Measurements from ENCODE around the gene KCTD16.

KCTD16 gene

DNA sequence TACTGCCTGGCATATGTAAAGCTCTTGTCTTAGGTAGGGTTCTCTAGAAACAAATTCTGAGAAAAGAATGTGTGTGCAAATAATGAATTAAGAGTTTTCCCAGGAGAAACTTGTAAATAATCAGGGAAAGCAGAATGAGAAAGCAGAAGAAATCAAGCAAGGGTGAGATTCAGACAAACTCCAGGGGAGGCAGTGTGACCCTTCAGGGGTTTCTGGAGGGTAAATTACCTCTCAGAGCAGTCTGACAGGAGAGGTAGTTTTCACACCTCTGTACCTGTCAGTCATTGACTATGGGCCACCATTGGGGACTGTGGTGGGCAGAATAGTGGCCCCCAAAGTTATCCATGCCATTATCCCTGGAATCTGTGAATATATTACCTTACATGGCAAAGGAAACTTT, 124.6 kb downstream of the KCTD16 start:
- DNase-seq = no peak

DNA sequence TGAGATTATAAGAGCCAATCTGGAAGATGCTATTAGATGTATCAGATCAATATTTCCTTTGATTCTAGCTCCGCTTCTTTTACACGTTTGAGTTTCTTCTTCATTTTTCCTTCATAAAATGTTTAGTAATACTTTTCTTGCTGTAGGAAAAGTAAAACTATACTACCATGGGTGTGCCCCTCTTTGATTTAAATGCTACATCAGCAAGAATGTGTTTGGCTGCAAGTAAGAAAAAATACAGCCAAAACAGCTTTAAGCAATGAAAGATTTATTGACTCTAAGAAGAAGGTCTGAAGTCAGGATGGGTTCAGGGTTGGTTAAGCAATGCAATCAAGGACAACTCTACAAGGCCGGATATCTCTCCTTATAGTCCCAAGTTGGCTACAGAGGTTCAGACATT, 126.4 kb downstream of the KCTD16 start:
- DNase-seq = no peak

- no peak for DNase-seq
Measured at GRCh38 chr5:144298658-144299057, 128.0 kb downstream of the KCTD16 start.

- DNase-seq = no peak
Measured at GRCh38 chr5:144304688-144305087, 134.0 kb downstream of the KCTD16 start.

GRCh38 chr5:144307736-144308135, 137.1 kb downstream of the KCTD16 start:
- no peak for DNase-seq

DNA sequence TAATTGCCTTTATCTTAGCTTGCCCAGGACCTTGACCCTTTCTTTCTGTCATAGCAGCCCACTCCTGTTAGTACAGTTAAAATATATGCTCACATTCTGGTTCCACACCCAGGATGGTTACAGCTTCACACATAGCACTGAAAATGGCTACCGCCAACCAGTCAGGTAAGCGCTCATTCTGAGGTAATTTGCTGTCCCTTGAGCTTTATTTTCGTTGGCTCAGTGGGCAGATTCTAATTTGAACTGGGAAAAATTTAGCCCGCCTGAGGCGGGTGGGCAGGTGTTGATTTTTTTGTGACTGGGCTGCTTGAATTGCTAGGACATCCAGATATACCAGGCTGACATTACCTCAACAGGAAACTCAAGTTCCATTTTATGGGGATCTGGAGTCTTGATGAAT, 137.5 kb downstream of the KCTD16 start:
- DNase-seq = no peak

- DNase-seq = no peak
Measured at GRCh38 chr5:144308906-144309670, 138.4 kb downstream of the KCTD16 start.

- no peak for DNase-seq
Measured at GRCh38 chr5:144310621-144311020, 139.9 kb downstream of the KCTD16 start.

DNA sequence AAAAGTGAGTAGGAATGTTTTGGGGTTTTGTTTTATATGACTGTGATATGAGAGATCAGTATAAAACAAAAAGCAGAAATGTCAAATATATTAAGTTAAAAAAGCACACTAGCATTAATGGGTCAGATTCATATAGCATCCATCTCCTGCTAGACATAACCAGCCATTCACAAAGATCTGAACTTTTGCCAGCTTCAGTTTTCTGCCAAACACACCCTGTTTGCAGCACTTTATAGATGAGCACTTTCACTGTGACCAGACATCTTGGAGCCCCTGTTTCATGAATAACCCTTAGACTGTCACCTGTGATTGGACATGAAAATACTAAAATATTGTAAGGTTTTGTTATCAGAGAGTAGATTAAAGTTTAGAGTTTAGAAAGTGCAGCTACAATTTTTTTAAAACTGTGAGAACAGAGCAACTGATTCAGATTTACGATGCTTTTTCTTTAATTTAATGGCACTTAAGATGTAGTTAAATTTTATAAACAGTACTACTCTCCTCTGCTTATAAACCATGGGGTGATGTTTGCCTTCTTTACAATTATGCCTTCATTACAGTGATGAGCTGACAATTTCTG, 142.6 kb downstream of the KCTD16 start:
- DNase-seq = no peak

DNA sequence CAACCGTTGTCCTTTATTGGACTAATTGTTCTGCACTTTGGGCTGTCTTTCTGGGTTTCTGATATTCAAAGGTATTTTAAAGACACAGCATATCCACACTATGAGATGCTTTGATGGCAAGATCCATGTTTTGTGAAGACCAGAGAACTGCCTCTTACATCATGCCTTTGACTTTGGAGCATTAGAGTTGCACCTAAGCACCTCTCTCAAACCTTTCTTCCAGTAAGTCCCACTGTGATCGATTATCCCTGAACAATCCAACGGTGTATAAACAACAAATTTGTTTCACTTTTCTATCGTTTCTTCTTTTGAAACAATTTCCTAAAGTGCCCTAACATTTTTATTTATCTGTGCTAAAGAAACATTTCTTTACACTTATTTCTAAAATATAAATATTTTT, 144.4 kb downstream of the KCTD16 start:
- DNase-seq = no peak

GRCh38 chr5:144315994-144316634, 145.4 kb downstream of the KCTD16 start:
- DNase-seq = no peak

GRCh38 chr5:144318011-144318410, 147.3 kb downstream of the KCTD16 start:
- DNase-seq = no peak

GRCh38 chr5:144318460-144318859, 147.8 kb downstream of the KCTD16 start:
- DNase-seq = no peak

DNA sequence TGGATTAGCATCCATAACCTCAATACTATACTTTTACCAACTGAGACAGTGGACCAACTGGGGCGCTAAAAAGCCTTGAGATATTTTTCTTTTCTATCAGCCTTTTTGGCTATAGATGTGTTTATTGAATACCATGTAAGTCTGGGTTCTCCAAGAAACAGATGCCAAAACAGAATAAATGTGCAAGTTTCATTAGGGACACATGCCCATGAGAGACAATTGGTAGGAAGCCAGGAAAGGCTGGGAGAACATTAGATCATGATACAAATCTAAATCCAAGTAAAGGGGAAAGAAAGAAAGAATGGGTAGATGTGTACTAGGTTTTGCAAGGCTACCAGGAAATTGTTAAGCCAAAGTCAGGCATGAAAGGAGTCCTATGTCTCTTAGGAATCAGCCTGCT, 152.5 kb downstream of the KCTD16 start:
- no peak for DNase-seq

GRCh38 chr5:144325532-144325931, 154.9 kb downstream of the KCTD16 start:
- DNase-seq = no peak

DNA sequence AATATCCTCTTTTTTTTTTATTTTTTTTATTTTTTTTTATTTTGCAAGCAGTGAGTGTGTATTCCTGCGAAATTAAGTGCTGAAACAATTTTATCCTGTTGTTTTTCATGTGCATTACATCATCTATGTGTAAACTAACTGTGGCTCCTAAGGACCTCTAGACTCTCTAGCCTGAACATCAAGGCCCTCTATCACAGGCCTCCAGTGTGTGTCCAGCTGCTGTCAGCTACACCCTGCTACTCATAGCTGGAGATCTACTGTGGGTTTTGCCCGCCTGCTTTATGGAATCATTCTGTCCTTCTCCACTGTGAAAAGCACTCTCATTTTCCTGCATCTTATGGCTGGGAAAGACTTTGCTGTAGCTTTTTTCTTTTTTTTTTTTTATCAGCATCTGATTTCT, 157.8 kb downstream of the KCTD16 start:
- DNase-seq = no peak

DNA sequence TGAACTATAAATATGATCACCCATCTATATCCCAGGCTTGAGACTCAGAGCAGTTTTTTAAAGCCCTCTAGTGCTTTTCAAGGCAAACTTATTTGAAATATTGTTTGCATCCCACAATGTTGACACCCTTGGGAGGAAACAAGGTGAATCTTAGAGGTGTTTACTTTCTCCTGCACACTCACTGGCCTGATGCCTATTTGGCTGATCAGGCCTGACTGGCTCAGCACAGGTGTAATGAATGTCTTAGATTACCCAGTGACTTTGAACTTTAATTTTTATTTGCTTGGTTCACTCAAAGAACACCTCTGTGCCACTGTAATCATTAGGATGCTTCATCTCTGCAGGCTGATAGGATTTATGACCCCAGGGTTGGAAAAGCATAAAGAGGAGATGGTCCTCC, 158.3 kb downstream of the KCTD16 start:
- no peak for DNase-seq

DNA sequence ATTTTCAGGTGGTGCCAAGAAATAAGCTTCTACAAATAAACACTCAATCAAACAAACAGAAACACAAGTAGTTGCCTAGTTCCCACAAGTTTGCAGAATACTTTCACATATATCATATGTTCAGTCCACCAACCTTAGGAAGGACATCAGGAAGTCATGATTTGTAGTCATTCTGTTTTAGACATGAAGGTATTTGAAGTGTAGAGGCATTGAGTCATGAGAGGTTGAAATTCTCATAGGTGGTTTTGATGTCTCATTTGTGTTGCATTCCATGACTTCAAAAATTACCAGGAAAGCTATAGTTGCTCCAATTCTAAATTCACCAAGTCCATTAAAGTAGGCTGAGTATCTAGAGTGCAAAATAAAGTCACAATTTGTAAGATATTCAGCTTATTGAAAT, 159.0 kb downstream of the KCTD16 start:
- no peak for DNase-seq

DNA sequence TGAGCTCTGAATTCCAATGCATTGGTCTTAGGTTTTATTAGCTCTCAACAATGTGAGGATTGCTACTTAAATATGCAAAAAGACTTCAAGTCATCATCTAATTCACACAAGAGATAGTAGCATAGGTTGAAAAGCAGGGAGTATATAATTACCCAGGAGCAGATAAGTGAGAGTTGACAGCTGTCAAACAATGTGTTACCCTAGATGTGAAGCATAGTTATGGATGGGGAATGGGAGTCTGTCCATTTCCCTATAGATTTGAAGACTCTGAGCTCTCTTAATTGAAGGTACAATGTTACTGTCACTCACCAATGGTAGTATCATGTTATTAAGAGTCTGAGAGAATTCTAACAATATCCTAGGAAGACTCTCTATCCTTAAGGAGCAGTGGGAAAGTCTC, 160.7 kb downstream of the KCTD16 start:
- DNase-seq = no peak

DNA sequence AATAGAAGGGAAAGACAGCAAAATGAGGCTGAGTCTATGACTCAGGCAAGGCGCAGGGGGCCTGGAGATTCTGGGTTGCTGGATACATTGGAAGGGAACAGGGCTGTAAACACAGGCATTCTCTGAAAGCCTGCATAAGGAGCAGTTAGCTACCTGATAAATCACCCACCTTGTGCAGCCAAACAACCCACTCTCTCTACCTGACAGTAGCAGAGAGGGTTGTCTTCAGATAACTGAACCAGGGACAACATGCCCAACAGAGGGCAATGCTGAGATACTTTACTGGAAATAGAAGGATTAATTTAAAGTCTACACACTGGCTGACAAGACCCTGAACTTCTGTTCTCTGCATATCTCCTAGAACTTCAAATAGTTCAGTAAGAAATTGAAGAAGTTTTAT, 161.6 kb downstream of the KCTD16 start:
- DNase-seq = no peak

GRCh38 chr5:144333336-144333920, 162.8 kb downstream of the KCTD16 start:
- no peak for DNase-seq

GRCh38 chr5:144335561-144335960, 164.9 kb downstream of the KCTD16 start:
- DNase-seq = no peak

DNA sequence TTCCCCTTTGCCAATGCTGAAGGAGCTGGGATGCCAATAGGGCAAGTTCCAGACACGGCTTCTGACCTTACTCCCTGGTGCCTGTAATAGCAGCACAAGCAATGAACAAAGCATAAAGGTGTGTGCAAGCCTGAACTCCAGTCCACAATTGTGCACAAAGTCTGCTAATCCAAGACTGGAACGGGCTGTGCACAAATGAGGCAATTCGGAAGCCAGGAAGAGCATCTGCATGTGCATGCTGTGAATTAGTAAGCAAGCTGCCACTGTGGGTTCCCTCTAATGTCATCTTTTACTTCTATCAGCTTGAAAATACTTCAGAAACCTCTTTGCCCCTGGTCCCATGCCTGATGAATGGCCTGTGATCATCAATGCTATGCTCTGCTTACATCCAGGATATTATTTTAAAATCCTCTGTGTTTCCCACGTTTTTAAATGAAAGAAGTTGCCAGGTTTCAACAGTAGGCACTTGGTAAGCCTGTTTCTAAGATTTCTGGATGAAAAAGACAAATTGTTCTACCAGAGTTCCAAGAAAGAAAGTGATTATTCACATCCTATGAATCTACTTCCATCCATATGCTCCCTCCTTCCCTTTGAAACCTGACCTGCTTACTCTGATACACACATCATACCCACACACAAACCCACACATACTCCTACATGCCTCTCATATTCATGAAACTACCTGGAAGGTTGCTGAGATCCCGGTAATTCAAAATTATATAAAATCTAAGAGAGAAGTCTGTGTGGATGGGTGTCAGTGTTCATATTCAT, 165.7 kb downstream of the KCTD16 start:
- DNase-seq = no peak

All from CD4-positive, alpha-beta T cell treated with Interleukin-1 beta for 1 hour (primary cell).